Fibroblast of skin of left biceps (primary cell): ENCODE measurements around the gene MCC.
A peak's percentile ranks its signal among the peaks of the same experiment; 100 is the strongest.

Source experiments
- DNase-seq, 2 experiments: peaks; one replicate each; pipeline ENCODE4 v3.0.0-alpha.2; 2013; ENCODE audit warnings: low read depth in 2 of 2

Gene MCC

GRCh38 chr5:113031557-113031956 lies 456.7 kb downstream of the MCC start:
- no peak for DNase-seq

GRCh38 chr5:113031104-113031503 lies 457.1 kb downstream of the MCC start:
- no peak for DNase-seq

GRCh38 chr5:113029614-113030013 lies 458.6 kb downstream of the MCC start:
- DNase-seq, result peak in 1 of 2 experiments; percentile 25

GRCh38 chr5:113027431-113027830 lies 460.8 kb downstream of the MCC start:
- DNase-seq, result no peak

GRCh38 chr5:113027015-113027414 lies 461.2 kb downstream of the MCC start:
- no peak for DNase-seq

- DNase-seq, result no peak
Measured at GRCh38 chr5:113026211-113026610, 462.0 kb downstream of the MCC start.

- no peak for DNase-seq
Measured at GRCh38 chr5:113025596-113025995, 462.7 kb downstream of the MCC start.

GRCh38 chr5:113024076-113024697 lies 464.1 kb downstream of the MCC start:
- DNase-seq, result no peak

- DNase-seq, result no peak
Measured at GRCh38 chr5:113022661-113023060, 465.6 kb downstream of the MCC start.

- no peak for DNase-seq
Measured at GRCh38 chr5:113020461-113021273, 467.6 kb downstream of the MCC start.

GRCh38 chr5:113017881-113018635 lies 470.2 kb downstream of the MCC start:
- DNase-seq, result no peak

GRCh38 chr5:113005454-113005853 lies 482.8 kb downstream of the MCC start:
- DNase-seq, result no peak

- DNase-seq, result no peak
Measured at GRCh38 chr5:113003763-113004162, 484.5 kb downstream of the MCC start.

GRCh38 chr5:113002423-113002822 lies 485.8 kb downstream of the MCC start:
- no peak for DNase-seq

GRCh38 chr5:113000466-113000865 lies 487.8 kb downstream of the MCC start:
- no peak for DNase-seq

GRCh38 chr5:112998296-112998695 lies 490.0 kb downstream of the MCC start:
- DNase-seq, result no peak

GRCh38 chr5:112996830-112997374 lies 491.4 kb downstream of the MCC start:
- no peak for DNase-seq

- DNase-seq, result peak in 1 of 2 experiments; percentile 39
Measured at GRCh38 chr5:112995764-112996618, 492.3 kb downstream of the MCC start.

- DNase-seq, result no peak
Measured at GRCh38 chr5:112986224-112986623, 502.0 kb downstream of the MCC start.

GRCh38 chr5:112983363-112983762 lies 504.9 kb downstream of the MCC start:
- DNase-seq, result no peak

- DNase-seq, result no peak
Measured at GRCh38 chr5:112979723-112980122, 508.5 kb downstream of the MCC start.
